ENCODE measurements around the gene PARK7. TPM values are rescaled to one million over a fixed set of nuclear protein-coding genes. Genes with fewer than 3 reads are reported as not detected.

The PARK7 gene
- total and polyA plus RNA-seq, 2 experiments from 2014 or later, result 178 to 679 TPM

GRCh38 chr1:8024329-8024728, 62.8 kb downstream of the PARK7 start:
- TF ChIP-seq POLR2AphosphoS5 (IDR thresholded peaks at IDR 0.05; ENCODE audit: low read depth), result no peak
- no peak for TF ChIP-seq ZNF114 (CRISPR knock-in tag; IDR thresholded peaks at IDR 0.05)
- TF ChIP-seq JUNB (IDR thresholded peaks at IDR 0.05; ENCODE audit: unreplicated experiment), result no peak
- no peak for TF ChIP-seq NANOG (IDR thresholded peaks at IDR 0.05; ENCODE audit: borderline replicate concordance)
- TF ChIP-seq ETS1 (IDR thresholded peaks at IDR 0.05), result no peak
- TF ChIP-seq STAT1 (IDR thresholded peaks at IDR 0.05; ENCODE audit: unreplicated experiment), result no peak
- TF ChIP-seq ZNF462 (CRISPR knock-in tag; IDR thresholded peaks at IDR 0.05), result no peak
- no peak for TF ChIP-seq REST (IDR thresholded peaks at IDR 0.05; ENCODE audit: unreplicated experiment)
- no peak for TF ChIP-seq ZNF331 (CRISPR knock-in tag; IDR thresholded peaks at IDR 0.05; ENCODE audit: low read depth)
- TF ChIP-seq, protein P1, sequence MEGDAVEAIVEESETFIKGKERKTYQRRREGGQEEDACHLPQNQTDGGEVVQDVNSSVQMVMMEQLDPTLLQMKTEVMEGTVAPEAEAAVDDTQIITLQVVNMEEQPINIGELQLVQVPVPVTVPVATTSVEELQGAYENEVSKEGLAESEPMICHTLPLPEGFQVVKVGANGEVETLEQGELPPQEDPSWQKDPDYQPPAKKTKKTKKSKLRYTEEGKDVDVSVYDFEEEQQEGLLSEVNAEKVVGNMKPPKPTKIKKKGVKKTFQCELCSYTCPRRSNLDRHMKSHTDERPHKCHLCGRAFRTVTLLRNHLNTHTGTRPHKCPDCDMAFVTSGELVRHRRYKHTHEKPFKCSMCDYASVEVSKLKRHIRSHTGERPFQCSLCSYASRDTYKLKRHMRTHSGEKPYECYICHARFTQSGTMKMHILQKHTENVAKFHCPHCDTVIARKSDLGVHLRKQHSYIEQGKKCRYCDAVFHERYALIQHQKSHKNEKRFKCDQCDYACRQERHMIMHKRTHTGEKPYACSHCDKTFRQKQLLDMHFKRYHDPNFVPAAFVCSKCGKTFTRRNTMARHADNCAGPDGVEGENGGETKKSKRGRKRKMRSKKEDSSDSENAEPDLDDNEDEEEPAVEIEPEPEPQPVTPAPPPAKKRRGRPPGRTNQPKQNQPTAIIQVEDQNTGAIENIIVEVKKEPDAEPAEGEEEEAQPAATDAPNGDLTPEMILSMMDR (conservative IDR thresholded peaks at IDR 0.05; ENCODE audit: low read depth in 2 of 2), result no peak
- TF ChIP-seq EZH2 (IDR thresholded peaks at IDR 0.05; ENCODE audit: low read depth, unreplicated experiment), result no peak
- TF ChIP-seq CREB1 (CRISPR knock-in tag; IDR thresholded peaks at IDR 0.05; ENCODE audit: low read depth), result no peak
- TF ChIP-seq EZH2phosphoT487 (IDR thresholded peaks at IDR 0.05; ENCODE audit: unreplicated experiment), result no peak
- H3K4me1 Mint-ChIP-seq, result peaks cover 71% of the 10 kb centered on the region
- peaks cover 17% of the 10 kb centered on the region for H3K27me3 Mint-ChIP-seq (ENCODE audit: insufficient read depth, low read depth, poor library complexity)
- DNase-seq (ENCODE audit: low spot score), result no peak
- H3K9me2 ChIP-seq (ENCODE audit: insufficient read depth), result no peaks in the 10 kb centered on the region
- H3K27ac Mint-ChIP-seq, result no peak overlapping the region
- H3K4me3 Mint-ChIP-seq, result peak overlapping the region; percentile 90
- H3K4me1 ChIP-seq (ENCODE audit: insufficient read depth), result peaks cover 81% of the 10 kb centered on the region
- H3K4me2 ChIP-seq, result peak overlapping the region; percentile 94
- no peaks in the 10 kb centered on the region for H3K27me3 ChIP-seq (ENCODE audit: insufficient read depth)
- H3K27ac ChIP-seq (ENCODE audit: low read depth), result no peak overlapping the region
- H3K9me3 Mint-ChIP-seq, result peaks cover 4% of the 10 kb centered on the region; the same call in 1 of the 3 replicates
- no peaks in the 10 kb centered on the region for H3K36me3 ChIP-seq (ENCODE audit: insufficient read depth)
- no peak overlapping the region for H2AFZ ChIP-seq
- H3K36me3 Mint-ChIP-seq (ENCODE audit: low read depth), result peaks cover 5% of the 10 kb centered on the region; the same call in 2 of the 3 replicates
- H3K4me3 ChIP-seq, result peak overlapping the region; percentile 85
- peaks cover 65% of the 10 kb centered on the region for H3K79me2 ChIP-seq (replicated peaks; ENCODE audit: insufficient read depth)
- H4K20me1 ChIP-seq (replicated peaks; ENCODE audit: insufficient read depth), result peaks cover 40% of the 10 kb centered on the region
- ATAC-seq, result no peak
- H3F3A ChIP-seq (replicated peaks; ENCODE audit: low read depth), result no peaks in the 10 kb centered on the region; the same call in 1 of the 2 replicates

All from GM23338 (cell line).